Keratinocyte (primary cell): ENCODE measurements around the gene SMCO2. TPM values are rescaled to one million over a fixed set of nuclear protein-coding genes. Genes with fewer than 3 reads are reported as not detected.

Source experiments
- DNase-seq: peaks from one replicate; pipeline ENCODE4 v3.0.0-alpha.2; 2011; ENCODE audit warnings: low read depth, missing footprints, low spot score
- FAIRE-seq: peaks from 2 replicates; lab custom pipeline; 2011; peaks lifted over from hg19 to GRCh38; lab: Jason Lieb, UNC
- H2AFZ ChIP-seq: 2 replicates; pipeline ENCODE4 v1.6.0; 2012; ENCODE audit warnings: low read length, control low read depth, inconsistent platforms; ENCODE audit not compliant: control insufficient read depth
- H3K27ac ChIP-seq: 2 replicates; pipeline ENCODE4 v1.5.1; 2011; ENCODE audit warnings: low read length; ENCODE audit not compliant: control insufficient read depth, insufficient read depth
- H3K27me3 ChIP-seq: 3 replicates; pipeline ENCODE4 v1.6.0; 2011; ENCODE audit warnings: low read length; ENCODE audit not compliant: control insufficient read depth, insufficient read depth; ENCODE audit errors: extremely low read depth
- H3K36me3 ChIP-seq, 2 experiments: 2 replicates in 1 of 2; 3 replicates in 1 of 2; pipeline ENCODE4 v1.5.1; 2011; ENCODE audit warnings: low read length in 2 of 2, mild to moderate bottlenecking in 1 of 2; ENCODE audit not compliant: control insufficient read depth in 2 of 2, insufficient read depth in 2 of 2; ENCODE audit errors: extremely low read depth in 1 of 2
- H3K4me1 ChIP-seq: 3 replicates; pipeline ENCODE4 v1.5.1; 2011; ENCODE audit warnings: low read length; ENCODE audit not compliant: control insufficient read depth, insufficient read depth; ENCODE audit errors: extremely low read depth
- H3K4me2 ChIP-seq: 3 replicates; pipeline ENCODE4 v1.6.0; 2011; ENCODE audit warnings: low read depth, low read length; ENCODE audit not compliant: control insufficient read depth, insufficient read depth; ENCODE audit errors: extremely low read depth
- H3K4me3 ChIP-seq, 3 experiments: fragments of 200-600 bp in 1 of 3; sonication (generic) in 1 of 3; 2 replicates in 2 of 3; 3 replicates in 1 of 3; pipeline ENCODE4 v1.5.1; 2011 to 2016; ENCODE audit warnings: low read length in 3 of 3, mild to moderate bottlenecking in 3 of 3, control low read depth in 2 of 3, inconsistent platforms in 1 of 3, low read depth in 1 of 3, mixed read lengths in 1 of 3, mixed run types in 1 of 3, moderate library complexity in 1 of 3; ENCODE audit not compliant: control insufficient read depth in 2 of 3, insufficient read depth in 2 of 3; ENCODE audit errors: extremely low read depth in 1 of 3
- H3K79me2 ChIP-seq: 2 replicates; pipeline ENCODE4 v1.6.0; 2012; ENCODE audit warnings: low read length; ENCODE audit not compliant: control insufficient read depth, insufficient read depth
- H3K9ac ChIP-seq: 3 replicates; pipeline ENCODE4 v1.6.0; 2011; ENCODE audit warnings: low read length; ENCODE audit not compliant: control insufficient read depth, insufficient read depth; ENCODE audit errors: extremely low read depth
- H3K9me1 ChIP-seq: 3 replicates; pipeline ENCODE4 v1.6.0; 2011; ENCODE audit warnings: low read length; ENCODE audit not compliant: control insufficient read depth, insufficient read depth; ENCODE audit errors: extremely low read depth
- H3K9me3 ChIP-seq: 2 replicates; pipeline ENCODE4 v1.5.1; 2012; ENCODE audit warnings: low read depth, low read length; ENCODE audit not compliant: control insufficient read depth
- H4K20me1 ChIP-seq: 3 replicates; pipeline ENCODE4 v1.6.0; 2011; ENCODE audit warnings: low read length; ENCODE audit not compliant: control insufficient read depth, insufficient read depth; ENCODE audit errors: extremely low read depth
- CTCF ChIP-seq, 3 experiments: IDR thresholded peaks in 1 of 3; conservative IDR thresholded peaks in 1 of 3; optimal IDR thresholded peaks in 1 of 3; 2 replicates in 2 of 3; 3 replicates in 1 of 3; pipeline versions ENCODE3 to v1.5.1; 2011; ENCODE audit warnings: low read length in 3 of 3, mild to moderate bottlenecking in 3 of 3, moderate library complexity in 2 of 3, control low read depth in 1 of 3, inconsistent platforms in 1 of 3; ENCODE audit not compliant: insufficient read depth in 2 of 3; ENCODE audit errors: extremely low read depth in 1 of 3
- EZH2 ChIP-seq: IDR thresholded peaks from one replicate; pipeline ENCODE4 v1.6.1; 2012; ENCODE audit warnings: inconsistent platforms, mild to moderate bottlenecking, low read length, moderate library complexity
- dilution Hi-C: fragments of 300-500 bp; cut with MboI; formaldehyde crosslinking; loops from one replicate; pipeline ENCODE4 v1.7.0; 2020; ENCODE audit warnings: low sequenced_read_pairs; ENCODE audit not compliant: extremely low pct_ligation_motif_present
- polyA plus RNA-seq, 5 experiments: library from polyadenylated mRNA; depleted of rRNA in 3 of 5; stranded (reverse) in 3 of 5; stranded (forward) in 1 of 5; unstranded in 1 of 5; fragments of >200 nt; gene quantifications; 1 replicate in 1 of 5; 2 replicates in 3 of 5; 3 replicates in 1 of 5; pipeline versions ENCODE4 v1.2.1 to v1.2.3, GENCODE V29; 2011 to 2012; ENCODE audit warnings: missing spikeins in 2 of 5, low read depth in 1 of 5, low replicate concordance in 1 of 5

The SMCO2 gene
- polyA plus RNA-seq, 1 donor (not counting 4 experiments of a cell fraction or from before 2014, with no cell fraction given): 0.49 TPM

- Histone ChIP-seq H3K9me1 (no peaks in the 10 kb centered on the region), H3K4me1 (no peaks in the 10 kb centered on the region), H3K79me2 (no peaks in the 10 kb centered on the region), H3K4me2 (no peak overlapping the region), H2AFZ (no peak overlapping the region), H3K4me3 (no peak overlapping the region), H4K20me1 (no peaks in the 10 kb centered on the region), H3K9me3 (no peaks in the 10 kb centered on the region), H3K9ac (no peak overlapping the region), H3K27ac (no peak overlapping the region), H3K36me3 (peaks cover 2 to 3% of the 10 kb centered on the region in 2 experiments), H3K27me3 (no peaks in the 10 kb centered on the region)
- TF ChIP-seq EZH2 (no peak), CTCF (optimal IDR thresholded peaks at IDR 0.05 in 1 of 3, IDR thresholded peaks at IDR 0.05 in 1 of 3, conservative IDR thresholded peaks at IDR 0.05 in 1 of 3; ENCODE audit: extremely low read depth in 1 of 3, insufficient read depth in 2 of 3, low read length in 3 of 3) (no peak)
- no peak for FAIRE-seq
- dilution Hi-C loops: no loop called here
- DNase-seq: no peak
These were observed 18.1 kb upstream of the SMCO2 start for GRCh38 chr12:27428466-27428865.

GRCh38 chr12:27429606-27430005, 16.9 kb upstream of the SMCO2 start:
- dilution Hi-C loops: no loop called here
- H3K36me3 ChIP-seq: peaks cover 0 to 3% of the 10 kb centered on the region in 2 experiments

More at GRCh38 chr12:27429606-27430005, 16.9 kb upstream of the SMCO2 start:
- Histone ChIP-seq H2AFZ (no peak overlapping the region), H3K9ac (no peak overlapping the region), H3K9me1 (no peaks in the 10 kb centered on the region), H3K4me3 (no peak overlapping the region), H3K27ac (no peak overlapping the region), H4K20me1 (no peaks in the 10 kb centered on the region), H3K79me2 (no peaks in the 10 kb centered on the region), H3K4me1 (no peaks in the 10 kb centered on the region), H3K4me2 (no peak overlapping the region), H3K9me3 (no peaks in the 10 kb centered on the region), H3K27me3 (no peaks in the 10 kb centered on the region)
- no peak for DNase-seq
- no peak for FAIRE-seq
- TF ChIP-seq EZH2 (no peak), CTCF (optimal IDR thresholded peaks at IDR 0.05 in 1 of 3, IDR thresholded peaks at IDR 0.05 in 1 of 3, conservative IDR thresholded peaks at IDR 0.05 in 1 of 3; ENCODE audit: extremely low read depth in 1 of 3, insufficient read depth in 2 of 3, low read length in 3 of 3) (no peak)
